B cell (primary cell): Measurements from ENCODE around the gene MDC1.

Experiments used
- CTCF ChIP-seq: fragments of 200-600 bp; IDR thresholded peaks from one replicate; pipeline ENCODE4 v1.8.0; 2022; ENCODE audit warnings: antibody characterized with exemption, mild to moderate bottlenecking
- EZH2 ChIP-seq: IDR thresholded peaks from 2 replicates; pipeline ENCODE4 v1.6.1; 2012; ENCODE audit warnings: borderline replicate concordance, low read depth, mild to moderate bottlenecking, moderate library complexity, low read length; ENCODE audit not compliant: insufficient read depth, poor library complexity, severe bottlenecking

GRCh38 chr6:30655743-30656094 lies 61.4 kb downstream of the MDC1 start:
- TF ChIP-seq CTCF (no peak), EZH2 (no peak)
